GM19463 (cell line): Measurements from ENCODE around the gene AP5S1.

Experiments used
- ATAC-seq: cut with Tn5 transposase; IDR thresholded peaks from one replicate; pipeline ENCODE4 v1.9.1; 2021; ENCODE audit warnings: mild to moderate bottlenecking, moderate library complexity; ENCODE audit not compliant: unreplicated experiment

AP5S1 gene

DNA sequence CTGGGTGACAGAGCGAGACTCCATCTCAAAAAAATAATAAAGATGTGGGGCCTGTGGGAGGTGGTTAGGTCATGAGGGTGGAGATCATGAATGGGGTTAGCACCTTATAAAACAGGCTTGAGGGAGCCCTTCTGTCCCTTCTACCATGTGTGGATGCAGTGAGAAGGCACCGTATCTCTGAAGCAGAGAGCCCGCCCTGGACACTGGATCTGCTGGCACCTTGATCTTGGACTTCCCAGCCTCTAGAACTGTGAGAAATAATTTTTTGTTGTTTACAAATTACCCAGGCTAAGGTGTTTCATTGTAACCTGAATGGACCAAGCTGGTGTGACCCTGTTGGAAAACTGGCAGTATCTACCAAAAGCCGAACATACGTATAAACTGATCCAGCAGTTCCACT is 53.2 kb downstream of the AP5S1 start:
- no peak for ATAC-seq

DNA sequence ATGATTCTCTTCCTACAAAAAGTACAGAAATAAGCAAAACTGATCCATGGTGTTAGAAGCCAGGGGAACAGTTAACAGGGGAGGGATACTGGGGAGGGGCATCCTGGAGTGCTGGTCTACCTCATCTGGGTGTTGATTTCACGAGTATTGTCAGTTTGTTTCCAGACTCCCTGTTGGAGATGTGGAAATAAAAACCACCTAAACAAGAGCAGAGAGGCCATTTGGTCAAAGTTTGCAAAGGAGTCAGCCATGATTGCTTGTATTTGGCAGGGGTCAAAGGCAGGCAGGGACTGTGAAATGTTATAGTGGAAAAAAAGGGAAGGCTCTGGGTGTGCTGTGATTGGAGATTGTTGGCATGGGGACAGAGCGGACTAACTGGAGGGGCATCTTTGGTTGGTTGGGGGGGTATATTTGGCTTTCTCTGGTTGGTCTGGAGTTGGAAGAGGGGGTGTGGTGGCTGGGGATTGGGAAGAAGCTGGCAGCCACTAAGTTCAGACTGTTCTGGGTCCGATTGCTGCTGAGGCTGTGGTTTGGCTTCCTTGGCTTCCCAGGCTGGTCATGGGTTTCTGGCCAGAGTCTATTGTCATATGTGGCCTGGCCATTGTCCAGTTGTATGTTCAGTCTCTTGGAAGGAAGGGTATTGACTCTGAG is 54.0 kb downstream of the AP5S1 start:
- ATAC-seq = no peak

DNA sequence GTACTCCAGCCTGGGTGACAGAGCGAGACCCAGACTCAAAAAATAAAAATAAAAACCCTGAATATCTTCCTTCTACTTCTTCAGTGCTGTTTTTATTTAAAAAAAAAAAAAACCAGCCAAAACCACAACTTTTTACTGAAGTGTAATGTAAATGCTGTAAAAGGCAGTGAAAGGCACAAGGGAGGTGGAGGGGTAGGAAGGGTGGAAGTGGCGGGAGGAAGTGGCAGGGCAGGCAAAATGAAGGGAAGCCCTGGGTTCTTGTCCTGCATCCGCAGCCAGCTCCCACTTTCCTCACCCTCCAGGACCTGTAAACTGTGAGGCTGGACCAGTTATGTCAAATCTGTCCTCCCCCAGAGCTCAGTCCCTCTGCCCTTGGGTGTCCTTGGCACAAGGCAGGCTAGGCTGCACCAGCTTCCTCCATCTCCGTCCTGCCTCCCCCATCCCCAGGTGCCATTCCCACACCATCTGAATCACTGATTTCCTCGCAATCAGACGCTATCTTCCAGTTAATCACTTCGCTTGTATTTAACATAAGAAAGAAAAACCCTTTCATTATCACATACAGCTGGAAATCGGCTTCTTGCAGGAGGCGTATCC is 55.1 kb downstream of the AP5S1 start:
- ATAC-seq = no peak

DNA sequence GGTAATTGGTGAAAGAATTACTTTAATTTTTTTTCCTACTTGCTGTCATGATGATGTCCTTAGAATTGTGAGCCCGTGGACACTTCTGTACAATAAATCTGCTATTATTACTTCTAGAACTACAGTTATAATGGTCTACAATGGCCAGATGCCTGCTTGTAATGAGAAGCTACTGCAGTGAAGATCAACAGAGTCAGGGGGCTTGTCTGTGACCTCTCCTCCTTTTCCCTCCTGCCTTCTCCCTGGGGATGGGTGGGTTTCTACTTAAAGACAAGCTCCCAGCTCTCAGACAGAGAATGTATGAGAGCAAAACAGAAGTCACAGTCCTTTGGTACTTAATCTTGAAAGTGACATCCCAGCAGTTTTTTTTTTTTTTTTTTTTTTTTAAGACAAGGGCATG is 55.7 kb downstream of the AP5S1 start:
- no peak for ATAC-seq

- ATAC-seq = no peak
Measured at GRCh38 chr20:3876676-3877075, 56.3 kb downstream of the AP5S1 start.
